Measurements from ENCODE around the gene CLN3.
"Not testable (repeated sequence)": the region's sequence is repeated elsewhere in the genome, so short reads cannot be mapped to it uniquely, and the experiment has no call there.

The CLN3 gene

GRCh38 chr16:28486266-28486665, 5.6 kb downstream of the CLN3 start:
- peaks cover 28% of the 10 kb centered on the region for H3K4me1 Mint-ChIP-seq
- no peak for ATAC-seq
- peaks cover 86% of the 10 kb centered on the region for H3K36me3 Mint-ChIP-seq
- H3K9me3 Mint-ChIP-seq: no peaks in the 10 kb centered on the region
- DNase-seq (ENCODE audit: low spot score in 2 of 2): no peak
- H3K4me3 Mint-ChIP-seq: no peak overlapping the region
- H3K27ac Mint-ChIP-seq: peak overlapping the region; percentile 84

- H3K9me3 Mint-ChIP-seq; DNase-seq (ENCODE audit: low spot score in 2 of 2); ATAC-seq; H3K4me3 Mint-ChIP-seq: not testable (repeated sequence)
- Mint-ChIP-seq H3K4me1 (peaks cover 12% of the 10 kb centered on the region), H3K36me3 (peaks cover 89% of the 10 kb centered on the region), H3K27ac (peak overlapping the region; percentile 79)
Observed at GRCh38 chr16:28483361-28483760, 8.5 kb downstream of the CLN3 start.

GRCh38 chr16:28482026-28482425, 9.8 kb downstream of the CLN3 start:
- ATAC-seq (no peak), DNase-seq (ENCODE audit: low spot score in 2 of 2) (no peak)
- peak overlapping the region; percentile 15 for H3K27ac Mint-ChIP-seq
- H3K36me3 Mint-ChIP-seq: peaks cover 94% of the 10 kb centered on the region
- H3K9me3 Mint-ChIP-seq: no peaks in the 10 kb centered on the region
- H3K4me3 Mint-ChIP-seq: no peak overlapping the region
- peaks cover 2% of the 10 kb centered on the region for H3K4me1 Mint-ChIP-seq

- no peak overlapping the region for H3K4me3 Mint-ChIP-seq
- no peak for DNase-seq (ENCODE audit: low spot score in 2 of 2)
- no peaks in the 10 kb centered on the region for H3K9me3 Mint-ChIP-seq
- peaks cover 99% of the 10 kb centered on the region for H3K36me3 Mint-ChIP-seq
- ATAC-seq: no peak
- no peak overlapping the region for H3K27ac Mint-ChIP-seq
- peaks cover 8% of the 10 kb centered on the region for H3K4me1 Mint-ChIP-seq
Observed at GRCh38 chr16:28478506-28479180, 13.2 kb downstream of the CLN3 start.

- no peak overlapping the region for H3K4me3 Mint-ChIP-seq
- DNase-seq (ENCODE audit: low spot score in 2 of 2) (peak in 1 of 2 donors; percentile 43), ATAC-seq (no peak)
- no peaks in the 10 kb centered on the region for H3K9me3 Mint-ChIP-seq
- H3K4me1 Mint-ChIP-seq: peaks cover 14% of the 10 kb centered on the region
- peak overlapping the region; percentile 80 for H3K27ac Mint-ChIP-seq
- peaks cover 90% of the 10 kb centered on the region for H3K36me3 Mint-ChIP-seq
Observed at GRCh38 chr16:28477311-28477920, 14.5 kb downstream of the CLN3 start.

GRCh38 chr16:28475221-28475620, 16.7 kb downstream of the CLN3 start:
- Mint-ChIP-seq H3K4me3 (no peak overlapping the region), H3K4me1 (peaks cover 14% of the 10 kb centered on the region), H3K27ac (no peak overlapping the region), H3K9me3 (no peaks in the 10 kb centered on the region), H3K36me3 (peaks cover 69% of the 10 kb centered on the region)
- DNase-seq (ENCODE audit: low spot score in 2 of 2) (peak in 1 of 2 donors; percentile 43), ATAC-seq (no peak)

- Mint-ChIP-seq H3K4me3 (no peak overlapping the region), H3K27ac (peak overlapping the region; percentile 50), H3K4me1 (peaks cover 14% of the 10 kb centered on the region), H3K36me3 (peaks cover 54% of the 10 kb centered on the region), H3K9me3 (no peaks in the 10 kb centered on the region)
- DNase-seq (ENCODE audit: low spot score in 2 of 2): peak in 1 of 2 donors; percentile 50
- peak; percentile 89 for ATAC-seq
Observed at GRCh38 chr16:28473714-28474265, 18.1 kb downstream of the CLN3 start.

- not testable (repeated sequence) for H3K4me3 Mint-ChIP-seq; H3K27ac Mint-ChIP-seq; H3K4me1 Mint-ChIP-seq; H3K9me3 Mint-ChIP-seq; DNase-seq (ENCODE audit: low spot score in 2 of 2); ATAC-seq; H3K36me3 Mint-ChIP-seq
Observed at GRCh38 chr16:28447081-28447480, 44.8 kb downstream of the CLN3 start.

- not testable (repeated sequence) for H3K4me3 Mint-ChIP-seq; H3K9me3 Mint-ChIP-seq; ATAC-seq; H3K4me1 Mint-ChIP-seq; H3K36me3 Mint-ChIP-seq; H3K27ac Mint-ChIP-seq; DNase-seq (ENCODE audit: low spot score in 2 of 2)
Observed at GRCh38 chr16:28446388-28446787, 45.5 kb downstream of the CLN3 start.

GRCh38 chr16:28443943-28444342, 47.9 kb downstream of the CLN3 start:
- not testable (repeated sequence) for DNase-seq (ENCODE audit: low spot score in 2 of 2); ATAC-seq; H3K36me3 Mint-ChIP-seq; H3K27ac Mint-ChIP-seq; H3K9me3 Mint-ChIP-seq; H3K4me3 Mint-ChIP-seq; H3K4me1 Mint-ChIP-seq

- not testable (repeated sequence) for H3K4me3 Mint-ChIP-seq; H3K27ac Mint-ChIP-seq; DNase-seq (ENCODE audit: low spot score in 2 of 2); H3K9me3 Mint-ChIP-seq; H3K4me1 Mint-ChIP-seq; H3K36me3 Mint-ChIP-seq; ATAC-seq
Observed at GRCh38 chr16:28438899-28439298, 53.0 kb downstream of the CLN3 start.

GRCh38 chr16:28435340-28435739, 56.5 kb downstream of the CLN3 start:
- not testable (repeated sequence) for H3K4me3 Mint-ChIP-seq; H3K4me1 Mint-ChIP-seq; H3K36me3 Mint-ChIP-seq; DNase-seq (ENCODE audit: low spot score in 2 of 2); ATAC-seq; H3K9me3 Mint-ChIP-seq; H3K27ac Mint-ChIP-seq

Measured in stimulated activated effector memory CD8-positive, alpha-beta T cell treated with anti-CD3 and anti-CD28 coated beads, Interleukin-12 subunit alpha, Interleukin-12 subunit beta, amount 100 ng/mL, for 72 hours (primary cell).